ENCODE data around the gene SBNO2.

The SBNO2 gene

DNA sequence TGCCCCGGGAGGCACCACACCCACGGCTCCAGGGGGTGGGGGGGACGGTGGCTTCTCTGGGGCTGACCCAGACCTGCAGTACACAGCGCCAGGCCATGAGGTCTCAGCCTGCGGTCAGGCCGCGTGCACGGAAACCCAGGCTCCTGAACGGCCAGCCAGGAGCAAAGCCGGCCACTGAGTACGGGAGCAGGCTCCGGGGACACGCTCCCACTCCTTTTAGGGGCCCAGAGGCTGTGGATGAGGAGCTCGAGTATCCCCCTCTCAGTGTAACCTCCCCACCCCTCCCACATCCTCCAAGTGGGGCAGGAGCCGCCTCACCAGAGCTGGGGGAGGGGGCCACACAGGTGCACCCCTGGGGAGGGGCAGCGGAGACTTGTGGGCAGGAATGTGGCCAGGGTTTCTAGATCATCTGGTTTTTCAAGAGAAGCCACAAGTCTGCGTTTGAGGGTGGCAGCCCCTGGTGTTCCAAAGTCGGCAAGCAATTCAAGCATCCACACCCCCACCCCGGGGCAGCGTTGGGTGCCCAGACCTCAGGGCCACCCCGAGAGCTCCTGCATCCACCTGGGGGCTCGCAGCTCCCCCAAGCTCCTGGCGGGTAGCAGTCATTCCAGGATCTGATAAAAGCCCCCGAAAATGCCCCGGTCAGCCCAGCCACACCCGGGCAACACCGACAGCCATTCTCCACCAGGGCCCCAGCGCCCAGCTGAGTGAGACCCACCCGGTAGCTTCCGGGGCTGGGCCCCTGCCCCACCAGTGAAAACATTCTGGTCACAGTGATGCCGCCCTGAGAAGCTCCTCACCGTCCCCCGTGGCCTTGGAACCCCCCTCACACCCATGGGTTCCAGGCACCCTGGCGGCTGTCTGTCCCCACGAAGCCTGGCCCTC is 6.1 kb downstream of the SBNO2 start:
- no peak for DNase-seq

DNA sequence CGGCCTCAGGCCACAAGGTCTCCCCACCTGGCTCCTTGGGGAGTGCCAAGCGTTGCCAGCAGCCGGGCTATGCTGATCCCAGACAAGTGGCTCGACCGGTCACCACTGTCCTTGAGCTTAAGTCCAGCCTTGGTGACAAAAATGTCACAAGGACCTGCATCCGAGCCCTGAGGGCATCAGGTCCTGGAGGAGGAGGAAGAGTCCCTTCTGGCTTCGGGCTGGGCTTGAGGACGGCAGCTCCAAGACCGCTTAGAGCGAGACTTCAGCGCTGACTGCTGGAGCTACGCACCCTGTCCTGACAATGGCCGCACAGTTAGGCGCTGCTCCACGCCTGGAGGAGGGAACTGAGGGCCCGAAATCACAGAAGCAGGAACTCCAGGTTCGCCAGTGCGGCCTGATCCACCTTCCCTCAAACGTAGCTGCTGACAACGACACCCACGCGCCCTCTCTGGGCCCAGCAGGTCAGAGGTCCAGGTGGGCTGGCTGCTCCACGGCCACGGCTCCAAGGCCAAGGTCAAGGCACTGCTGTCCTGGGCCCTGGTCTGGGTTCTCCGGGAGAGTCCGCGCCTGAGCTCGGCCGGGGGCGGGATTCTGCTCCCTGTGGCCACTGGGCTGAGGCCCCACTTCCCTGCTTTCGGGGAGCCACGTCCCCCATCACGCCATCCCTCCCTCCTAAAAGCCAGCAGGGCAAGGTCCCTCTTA is 7.0 kb downstream of the SBNO2 start:
- DNase-seq: no peak

DNA sequence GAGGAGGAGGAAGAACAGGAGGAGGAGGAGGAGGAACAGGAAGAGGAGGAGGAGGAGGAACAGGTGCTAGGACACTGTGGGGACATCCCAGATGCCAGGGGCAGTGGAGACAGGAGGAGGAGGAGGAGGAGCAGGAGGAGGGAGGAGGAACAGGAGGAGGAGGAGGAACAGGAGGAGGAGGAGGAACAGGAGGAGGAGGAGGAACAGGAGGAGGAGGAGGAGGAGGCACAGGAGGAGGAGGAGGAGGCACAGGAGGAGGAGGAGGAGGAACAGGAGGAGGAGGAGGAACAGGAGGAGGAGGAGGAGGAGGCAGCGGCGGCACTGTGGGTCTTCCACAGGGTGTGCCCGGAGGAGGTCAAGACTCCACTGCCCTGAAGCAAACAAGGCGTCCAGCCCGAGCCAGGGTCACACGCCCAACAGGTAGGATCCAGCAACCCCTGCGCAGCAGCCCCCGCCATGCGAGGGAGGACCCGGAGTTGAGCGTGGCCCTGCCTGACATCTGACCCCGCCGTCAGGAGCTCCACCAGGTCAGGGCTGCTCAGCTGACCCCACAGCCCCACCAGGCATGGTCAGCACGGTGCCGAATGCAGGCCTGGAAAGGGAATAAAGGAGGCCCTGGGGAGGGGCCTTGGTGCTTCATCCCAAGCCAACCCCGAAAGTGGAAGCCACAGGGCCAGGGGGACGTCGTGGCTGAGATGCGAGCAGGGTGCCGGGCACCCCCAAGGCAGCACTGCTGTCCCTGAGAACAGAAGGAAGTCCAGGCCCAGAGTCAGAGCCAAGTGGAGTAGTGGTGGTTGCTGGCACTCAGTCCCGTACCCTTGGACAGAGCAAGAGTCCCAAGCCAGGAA is 9.2 kb downstream of the SBNO2 start:
- no peak for DNase-seq

DNA sequence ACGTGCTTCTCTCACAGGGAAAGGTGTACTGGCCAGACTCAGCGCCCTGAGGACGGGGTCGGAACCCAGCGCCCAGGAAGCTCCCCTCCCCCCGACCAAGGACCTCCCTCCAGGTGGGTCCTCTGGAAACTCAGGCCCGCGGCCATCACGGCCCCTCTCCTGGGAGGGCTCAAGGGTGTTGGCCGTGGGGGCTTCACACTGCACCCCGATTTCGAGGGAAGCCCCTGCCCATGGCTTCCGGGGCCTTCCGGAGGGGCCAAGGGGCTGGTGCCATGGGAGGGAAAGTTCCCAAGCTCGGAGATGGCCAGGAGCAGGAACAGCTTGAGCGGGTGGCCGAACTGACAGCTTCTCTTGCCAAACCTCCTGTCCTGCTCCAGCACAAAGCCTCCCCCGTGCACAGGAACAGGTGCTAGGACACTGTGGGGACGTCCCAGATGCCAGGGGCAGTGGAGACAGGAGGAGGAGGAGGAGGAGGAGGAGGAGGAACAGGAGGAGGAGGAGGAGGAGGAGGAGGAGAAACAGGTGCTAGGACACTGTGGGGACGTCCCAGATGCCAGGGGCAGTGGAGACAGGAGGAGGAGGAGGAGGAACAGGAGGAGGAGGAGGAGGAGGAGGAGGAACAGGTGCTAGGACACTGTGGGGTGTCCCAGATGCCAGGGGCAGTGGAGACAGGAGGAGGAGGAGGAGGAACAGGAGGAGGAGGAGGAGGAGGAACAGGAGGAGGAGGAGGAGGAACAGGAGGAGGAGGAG is 10.0 kb downstream of the SBNO2 start:
- no peak for DNase-seq

GRCh38 chr19:1163283-1163933 is 10.7 kb downstream of the SBNO2 start:
- no peak for DNase-seq

DNA sequence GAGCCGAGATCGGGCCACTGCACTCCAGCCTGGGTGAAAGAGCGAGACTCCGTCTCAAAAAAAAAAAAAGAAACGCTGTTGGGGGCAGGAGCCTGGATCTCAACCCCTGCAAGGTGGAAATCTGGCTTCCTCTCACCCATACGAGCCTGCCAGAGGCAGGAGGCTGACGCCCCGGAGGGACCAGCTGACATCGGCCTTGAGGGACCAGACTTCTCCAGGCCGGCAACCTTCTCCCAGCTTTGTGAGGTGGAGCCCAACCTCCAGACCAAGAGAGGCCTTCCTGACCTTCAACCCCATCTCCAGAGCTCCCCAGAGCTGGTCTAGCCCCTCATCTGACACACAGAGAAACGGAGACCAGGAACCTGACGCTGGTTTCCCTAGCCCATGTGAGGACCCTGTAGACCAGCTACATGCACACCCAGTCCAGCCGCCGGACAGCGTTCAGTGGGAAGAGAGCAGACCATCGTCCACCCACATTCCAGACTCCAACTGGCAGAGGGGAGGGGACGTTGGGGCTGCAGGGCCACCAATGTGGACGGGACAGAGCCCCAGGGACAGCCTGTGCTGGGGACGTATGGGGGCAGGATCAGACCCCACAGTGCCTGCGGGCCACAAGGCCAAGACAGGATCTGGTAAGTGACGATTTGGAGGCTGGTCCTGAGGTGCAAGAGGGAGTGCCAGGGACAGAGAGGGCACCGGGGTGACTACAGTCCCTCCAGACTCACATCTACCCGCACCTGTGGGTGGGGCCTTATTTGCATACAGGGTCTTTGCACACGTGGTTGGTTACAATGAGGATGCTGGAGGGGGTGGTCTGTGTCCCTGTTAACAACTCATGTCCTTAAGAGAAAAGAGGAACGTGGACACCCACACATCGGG is 11.4 kb downstream of the SBNO2 start:
- DNase-seq: no peak

DNA sequence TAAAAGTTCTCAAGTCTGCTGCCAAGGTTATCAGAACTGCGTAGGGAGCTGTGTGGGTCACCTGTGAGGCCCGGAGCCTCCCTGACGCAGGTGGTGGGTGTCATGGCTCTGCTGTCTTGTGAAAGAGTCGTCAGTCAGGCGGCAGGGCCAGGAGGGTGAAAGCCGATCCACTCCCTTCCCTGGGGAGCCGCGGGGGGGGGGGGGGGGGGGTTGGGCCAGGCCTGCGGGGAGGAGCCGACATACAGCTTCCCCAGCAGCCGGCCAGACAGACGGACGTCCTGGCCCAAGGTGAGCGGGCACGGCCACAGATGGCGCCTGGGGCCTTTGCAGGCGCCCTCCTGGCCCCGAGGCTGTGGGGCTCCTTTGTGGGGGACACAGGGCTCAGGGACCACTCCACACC is 12.4 kb downstream of the SBNO2 start:
- no peak for DNase-seq

DNA sequence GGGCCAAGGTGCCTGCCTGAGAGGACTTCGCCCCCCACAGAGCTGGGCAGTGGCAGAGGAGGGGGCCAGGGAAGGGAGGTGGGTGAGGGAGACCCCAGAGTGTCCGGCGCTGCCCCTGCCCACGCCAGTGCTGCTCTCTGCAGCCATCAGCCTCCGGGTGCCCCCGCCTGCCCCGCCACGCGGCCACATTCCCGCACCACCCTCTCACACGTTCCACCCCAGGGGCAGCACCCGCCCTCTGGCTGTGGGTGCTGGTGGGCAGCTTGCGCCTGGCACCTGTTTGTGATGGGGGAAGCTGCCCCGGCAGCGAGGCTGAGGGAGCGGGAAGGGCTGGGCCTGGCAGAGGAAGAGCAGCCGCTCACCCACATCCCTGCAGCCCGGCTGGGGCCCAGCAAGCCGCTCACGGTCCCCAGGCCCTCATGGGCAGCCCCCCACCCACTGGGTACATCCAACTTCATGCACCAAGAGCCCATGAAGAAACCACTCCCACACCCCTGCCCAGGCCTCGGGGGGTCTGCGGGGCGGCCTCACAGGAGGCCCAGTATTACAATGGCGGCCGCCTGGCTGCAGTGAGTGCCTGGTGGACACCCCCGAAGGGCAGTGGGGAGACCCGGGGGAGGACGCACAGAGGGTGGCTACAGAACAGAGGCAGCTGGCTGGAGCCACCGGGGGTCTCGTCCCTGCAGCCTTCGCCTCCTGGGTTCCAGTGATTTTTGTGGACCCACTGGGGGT is 14.0 kb downstream of the SBNO2 start:
- DNase-seq: no peak

DNA sequence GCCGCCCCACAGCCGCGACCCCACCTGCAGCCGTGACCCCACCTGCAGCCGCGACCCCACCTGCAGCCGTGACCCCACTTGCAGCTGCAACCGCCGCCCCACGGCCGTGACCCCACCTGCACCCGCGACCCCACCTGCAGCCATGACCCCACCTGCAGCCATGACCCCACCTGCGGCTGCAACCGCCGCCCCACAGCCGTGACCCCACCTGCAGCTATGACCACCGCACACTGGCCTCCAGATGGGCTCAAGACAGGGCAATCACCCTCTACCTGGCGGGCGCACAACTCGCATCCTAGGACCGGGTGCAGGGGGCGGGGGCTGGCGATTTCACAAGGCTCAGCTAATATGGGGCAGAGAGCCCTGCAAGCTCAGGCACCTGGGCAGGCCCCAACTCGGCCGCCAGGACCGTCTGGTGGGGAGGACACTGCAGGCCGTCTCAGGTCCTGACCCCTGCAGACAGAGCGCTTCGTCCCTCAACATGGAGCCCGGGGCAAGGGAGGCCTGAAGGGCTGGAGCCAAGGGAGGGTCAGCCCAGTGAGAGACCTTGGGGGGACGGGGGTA is 15.1 kb downstream of the SBNO2 start:
- no peak for DNase-seq

- no peak for DNase-seq
Measured at GRCh38 chr19:1157931-1158884, 15.9 kb downstream of the SBNO2 start.

DNA sequence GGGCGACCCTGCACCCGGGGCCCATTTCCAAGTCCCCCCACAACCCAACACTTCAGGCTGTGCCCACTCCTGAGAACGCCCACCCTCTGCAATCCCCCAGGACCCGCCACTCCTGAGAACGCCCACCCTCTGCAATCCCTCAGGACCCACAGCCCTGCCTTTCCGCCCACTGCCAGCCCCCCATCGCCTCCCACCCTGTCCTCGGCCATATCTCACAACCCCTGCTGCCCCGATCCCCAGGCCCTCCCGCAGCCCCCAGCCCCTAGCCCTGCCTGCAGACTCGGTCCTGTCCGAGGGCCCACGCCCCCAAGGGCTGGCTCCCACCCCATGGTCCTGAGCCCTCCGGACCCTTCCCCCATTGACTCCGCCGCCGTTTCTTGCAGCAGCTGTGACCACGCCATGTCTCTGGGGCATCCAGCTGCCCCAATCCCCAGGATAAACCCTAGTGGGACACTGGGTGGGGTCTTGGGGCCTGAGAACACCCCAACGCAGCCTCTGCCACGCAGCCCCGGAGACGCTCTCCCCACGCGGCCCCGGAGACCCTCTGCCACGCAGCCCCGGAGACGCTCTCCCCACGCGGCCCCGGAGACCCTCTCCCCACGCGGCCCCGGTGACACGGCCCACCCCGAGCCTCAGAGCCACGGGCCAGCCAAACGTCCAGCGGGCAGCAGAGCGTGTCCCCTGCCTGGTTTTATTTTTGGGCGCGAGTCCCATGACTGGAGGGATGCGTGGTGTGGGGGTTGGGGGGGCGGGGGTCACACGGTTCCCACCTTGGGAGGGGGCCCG is 17.0 kb downstream of the SBNO2 start:
- no peak for DNase-seq

DNA sequence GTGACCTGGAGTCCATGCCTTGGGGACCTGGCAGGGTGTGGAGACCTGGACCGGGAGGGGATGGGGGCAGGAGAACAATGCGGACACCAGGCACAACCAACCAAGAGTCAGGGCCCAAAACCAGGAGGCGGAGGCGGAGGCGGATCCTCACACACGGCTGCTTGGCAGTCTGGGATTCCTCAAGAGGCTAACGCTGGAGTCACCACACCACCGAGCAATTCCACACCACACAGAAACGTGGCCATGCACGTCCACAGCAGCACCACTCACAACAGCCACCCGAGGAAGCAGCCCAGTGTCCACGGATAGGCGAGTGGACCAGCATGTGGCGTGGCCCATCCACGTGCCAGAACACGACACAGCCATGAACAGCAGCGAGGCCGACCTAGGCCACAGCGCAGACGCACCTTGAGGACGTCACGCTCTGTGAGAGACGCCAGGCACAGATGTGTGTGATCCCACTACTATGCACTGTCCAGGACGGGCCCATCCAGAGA is 17.7 kb downstream of the SBNO2 start:
- DNase-seq: no peak

DNA sequence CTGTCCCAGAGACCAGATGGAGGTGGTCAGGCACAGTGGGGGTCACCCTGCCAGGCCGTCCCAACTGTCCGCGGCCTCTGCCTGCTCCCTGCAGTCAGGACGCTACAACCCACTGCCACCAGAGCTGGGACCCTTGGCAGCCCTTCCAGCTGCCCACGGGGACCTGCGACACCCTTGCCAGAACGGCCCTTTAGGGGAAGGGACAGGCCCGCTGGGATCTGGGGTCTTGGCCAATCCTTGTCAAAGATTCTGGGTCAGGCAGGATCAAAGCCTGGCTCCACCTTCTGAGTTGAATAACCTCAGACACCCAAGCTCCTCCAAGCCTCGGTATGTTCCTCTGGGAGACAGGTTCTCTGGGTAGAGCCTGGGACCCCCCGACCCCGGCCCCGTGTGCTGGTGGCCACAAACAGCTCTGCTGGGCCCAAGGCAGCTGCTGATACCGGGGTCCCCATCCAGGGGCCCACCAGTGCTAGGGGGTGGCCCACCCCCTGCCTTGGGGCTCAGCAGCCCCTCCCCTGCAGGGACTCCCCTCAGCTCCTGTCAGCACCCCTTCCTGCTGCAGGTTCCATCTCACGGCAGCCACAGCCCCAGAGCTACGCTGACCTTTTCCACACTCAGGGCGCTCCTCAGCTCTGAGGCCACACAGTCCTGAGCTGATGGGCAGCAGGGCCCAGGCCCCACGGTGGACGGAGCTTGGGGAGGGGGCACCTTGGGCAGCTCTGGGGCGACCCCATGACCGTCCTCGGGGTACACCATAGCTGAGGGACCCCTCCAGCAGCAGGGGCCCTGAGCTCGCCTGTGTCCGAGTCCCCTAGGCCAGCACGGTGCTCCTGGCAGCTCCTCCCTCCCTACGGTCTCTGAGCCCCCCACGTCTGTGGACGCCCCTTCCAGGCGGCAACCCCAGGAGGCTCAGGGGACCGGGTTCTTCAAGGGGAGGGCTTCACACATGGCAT is 18.4 kb downstream of the SBNO2 start:
- DNase-seq: no peak

- no peak for DNase-seq
Measured at GRCh38 chr19:1154731-1155351, 19.2 kb downstream of the SBNO2 start.

DNA sequence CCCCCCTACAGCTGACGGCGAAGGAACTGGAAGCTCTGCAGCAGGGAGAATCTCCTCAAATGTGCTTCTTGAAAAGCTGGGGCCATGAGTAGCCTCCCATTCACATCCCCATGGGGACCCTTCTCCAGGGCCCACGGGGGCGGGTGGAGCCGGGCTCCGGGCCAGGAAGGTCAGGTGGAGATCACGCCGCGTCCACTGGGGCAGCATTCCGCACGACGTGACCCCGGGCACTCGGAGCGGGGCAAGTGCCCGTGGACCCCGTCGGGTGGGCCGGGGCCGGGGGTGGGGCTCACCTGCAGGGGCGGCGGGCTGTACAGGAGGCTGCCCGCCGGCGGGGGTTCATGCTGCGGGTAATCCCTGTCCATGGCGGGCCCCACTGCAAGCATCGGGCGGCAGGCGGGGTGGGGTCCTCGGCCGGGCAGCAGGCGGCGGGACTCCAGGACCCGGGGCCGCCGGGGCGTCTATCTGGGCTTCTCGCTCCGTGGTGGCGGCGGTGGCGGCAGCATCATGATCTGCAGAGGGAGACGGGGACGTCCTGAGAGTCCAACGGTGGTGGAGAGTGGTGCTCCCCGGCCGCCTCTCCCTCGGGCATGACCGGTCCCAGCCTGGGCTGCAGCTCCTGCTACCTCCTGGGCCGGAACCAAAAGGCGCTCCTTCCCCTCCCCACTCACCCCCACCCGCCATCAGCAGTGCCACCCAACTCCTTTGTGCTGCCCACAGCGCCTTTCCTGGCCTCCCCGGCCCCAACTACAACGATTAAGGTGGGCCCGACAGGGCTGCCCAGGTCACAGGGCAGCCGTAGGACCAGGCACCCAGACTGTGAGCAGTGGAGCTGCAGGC is 20.0 kb downstream of the SBNO2 start:
- no peak for DNase-seq

All from central memory CD4-positive, alpha-beta T cell (primary cell).